ENCODE measurements around the gene SLC30A2.
"Not testable (repeated sequence)": the region's sequence is repeated elsewhere in the genome, so short reads cannot be mapped to it uniquely, and the experiment has no call there.

The SLC30A2 gene

GRCh38 chr1:26045722-26046245, at the start of gene SLC30A2:
TSS of gene SLC30A2 (minus strand) at chr1:26046118. CDS start at chr1:26045896, 222 bp downstream.
- no peak for FAIRE-seq
- DNase-seq (ENCODE audit: extremely low spot score, insufficient read length, low read depth), result no peak

- FAIRE-seq (no peak), DNase-seq (ENCODE audit: extremely low spot score, insufficient read length, low read depth) (no peak)
Observed at GRCh38 chr1:26094677-26095383, 48.9 kb upstream of the SLC30A2 start.

- FAIRE-seq, result no peak
- no peak for DNase-seq (ENCODE audit: extremely low spot score, insufficient read length, low read depth)
Observed at GRCh38 chr1:26094076-26094669, 48.3 kb upstream of the SLC30A2 start.

- FAIRE-seq; DNase-seq (ENCODE audit: extremely low spot score, insufficient read length, low read depth): not testable (repeated sequence)
Observed at GRCh38 chr1:26093569-26093968, 47.7 kb upstream of the SLC30A2 start.

GRCh38 chr1:26092422-26092821, 46.5 kb upstream of the SLC30A2 start:
- DNase-seq (ENCODE audit: extremely low spot score, insufficient read length, low read depth) (no peak), FAIRE-seq (no peak)

- FAIRE-seq (no peak), DNase-seq (ENCODE audit: extremely low spot score, insufficient read length, low read depth) (no peak)
Observed at GRCh38 chr1:26090893-26091292, 45.0 kb upstream of the SLC30A2 start.

GRCh38 chr1:26089125-26089524, 43.2 kb upstream of the SLC30A2 start:
- no peak for FAIRE-seq
- DNase-seq (ENCODE audit: extremely low spot score, insufficient read length, low read depth), result no peak

GRCh38 chr1:26084844-26085243, 38.9 kb upstream of the SLC30A2 start:
- no peak for DNase-seq (ENCODE audit: extremely low spot score, insufficient read length, low read depth)
- no peak for FAIRE-seq

- DNase-seq (ENCODE audit: extremely low spot score, insufficient read length, low read depth) (no peak), FAIRE-seq (no peak)
Observed at GRCh38 chr1:26084091-26084561, 38.2 kb upstream of the SLC30A2 start.

GRCh38 chr1:26083208-26083607, 37.3 kb upstream of the SLC30A2 start:
- no peak for DNase-seq (ENCODE audit: extremely low spot score, insufficient read length, low read depth)
- no peak for FAIRE-seq

- no peak for FAIRE-seq
Observed at GRCh38 chr1:26082020-26082350, 36.1 kb upstream of the SLC30A2 start.

GRCh38 chr1:26081267-26082019, 35.5 kb upstream of the SLC30A2 start:
- FAIRE-seq (no peak), DNase-seq (ENCODE audit: extremely low spot score, insufficient read length, low read depth) (no peak)

More at GRCh38 chr1:26082020-26082350, 36.1 kb upstream of the SLC30A2 start:
- no peak for DNase-seq (ENCODE audit: extremely low spot score, insufficient read length, low read depth)

- DNase-seq (ENCODE audit: extremely low spot score, insufficient read length, low read depth) (no peak), FAIRE-seq (no peak)
Observed at GRCh38 chr1:26079960-26080814, 34.3 kb upstream of the SLC30A2 start.

- FAIRE-seq (no peak), DNase-seq (ENCODE audit: extremely low spot score, insufficient read length, low read depth) (no peak)
Observed at GRCh38 chr1:26079178-26079563, 33.3 kb upstream of the SLC30A2 start.

GRCh38 chr1:26078286-26079177, 32.6 kb upstream of the SLC30A2 start:
- FAIRE-seq, result no peak

GRCh38 chr1:26077524-26077923, 31.6 kb upstream of the SLC30A2 start:
- FAIRE-seq (no peak), DNase-seq (ENCODE audit: extremely low spot score, insufficient read length, low read depth) (no peak)

More at GRCh38 chr1:26078286-26079177, 32.6 kb upstream of the SLC30A2 start:
- DNase-seq (ENCODE audit: extremely low spot score, insufficient read length, low read depth), result no peak

GRCh38 chr1:26075421-26076144, 29.7 kb upstream of the SLC30A2 start:
- no peak for FAIRE-seq
- DNase-seq (ENCODE audit: extremely low spot score, insufficient read length, low read depth), result no peak

- no peak for FAIRE-seq
- DNase-seq (ENCODE audit: extremely low spot score, insufficient read length, low read depth), result no peak
Observed at GRCh38 chr1:26072305-26072704, 26.4 kb upstream of the SLC30A2 start.

All from GM18507 (cell line).